IMR-90 (cell line): Measurements from ENCODE around the gene DPP10. TPM values are rescaled to one million over a fixed set of nuclear protein-coding genes. Genes with fewer than 3 reads are reported as not detected.

Experiments used
- ATAC-seq: fragments of 200-7000 bp; cut with Tn5 transposase; 2 replicates; pipeline ENCODE4 v1.9.1; 2020; ENCODE audit warnings: low read depth, mild to moderate bottlenecking, moderate library complexity
- BruUV-seq: library from RNA; stranded (reverse); fragments of 400-500 nt; replicated peaks from 2 replicates; lab custom pipeline; 2021; lab: Mats Ljungman, UMichigan
- CTCF ChIA-PET: fragments of 300-600 bp; formaldehyde crosslinking; extraction: SDS; loops from one replicate; lab custom pipeline; 2021; ENCODE audit warnings: antibody characterized with exemption; lab: Yijun Ruan, JAX
- POLR2A ChIA-PET: fragments of 300-600 bp; sonication (Branson Sonifier 250); formaldehyde crosslinking; loops from one replicate; lab custom pipeline; 2022; ENCODE audit warnings: antibody characterized with exemption; ENCODE audit not compliant: unreplicated experiment; lab: Charles Lee
- DNase-seq: peaks from one replicate; pipeline ENCODE4 v3.0.0; 2013
- H2AFZ ChIP-seq: replicated peaks from 2 replicates; pipeline ENCODE3; 2013; ENCODE audit warnings: low read length, mild to moderate bottlenecking; ENCODE audit not compliant: poor library complexity
- H2AK5ac ChIP-seq: 2 replicates; pipeline ENCODE4 v1.6.1; 2013; ENCODE audit warnings: low read depth, low read length, inconsistent platforms
- H2AK9ac ChIP-seq: replicated peaks from 2 replicates; pipeline ENCODE3; 2013; ENCODE audit warnings: mild to moderate bottlenecking, low read depth, low read length, moderate library complexity; ENCODE audit not compliant: poor library complexity
- H2BK120ac ChIP-seq: 2 replicates; pipeline ENCODE4 v1.6.1; 2013; ENCODE audit warnings: low read depth, low read length, inconsistent platforms
- H2BK15ac ChIP-seq: 3 replicates; pipeline ENCODE4 v1.6.1; 2013; ENCODE audit warnings: low read depth, low read length, inconsistent platforms
- H2BK20ac ChIP-seq: 2 replicates; pipeline ENCODE4 v1.6.1; 2013; ENCODE audit warnings: low read depth, mild to moderate bottlenecking, inconsistent platforms, low read length, moderate library complexity
- H2BK5ac ChIP-seq: 2 replicates; pipeline ENCODE4 v1.6.1; 2013; ENCODE audit warnings: mild to moderate bottlenecking, low read depth, low read length, inconsistent platforms; ENCODE audit not compliant: poor library complexity, severe bottlenecking
- H3K14ac ChIP-seq: replicated peaks from 2 replicates; pipeline ENCODE4 v1.6.1; 2013; ENCODE audit warnings: low read depth, low read length, inconsistent platforms
- H3K18ac ChIP-seq: 2 replicates; pipeline ENCODE4 v1.6.1; 2013; ENCODE audit warnings: low read depth, low read length, control low read depth
- H3K23ac ChIP-seq: 2 replicates; pipeline ENCODE4 v1.6.1; 2013; ENCODE audit warnings: low read depth, low read length, inconsistent platforms
- H3K27ac ChIP-seq: 2 replicates; pipeline ENCODE4 v1.5.1; 2013; ENCODE audit warnings: mild to moderate bottlenecking, control low read depth, low read length; ENCODE audit not compliant: insufficient read depth
- H3K27me3 ChIP-seq: 2 replicates; pipeline ENCODE4 v1.6.1; 2013; ENCODE audit warnings: low read length; ENCODE audit not compliant: control insufficient read depth, insufficient read depth
- H3K36me3 ChIP-seq: 2 replicates; pipeline ENCODE4 v1.6.1; 2013; ENCODE audit warnings: low read length, mixed read lengths; ENCODE audit not compliant: control insufficient read depth, insufficient read depth
- H3K4ac ChIP-seq: 2 replicates; pipeline ENCODE4 v1.6.1; 2013; ENCODE audit warnings: low read depth, low read length, inconsistent platforms
- H3K4me1 ChIP-seq: 2 replicates; pipeline ENCODE4 v1.6.1; 2013; ENCODE audit warnings: low read length, mixed read lengths; ENCODE audit not compliant: control insufficient read depth, insufficient read depth
- H3K4me2 ChIP-seq: 2 replicates; pipeline ENCODE4 v1.6.1; 2013; ENCODE audit warnings: low read depth, mild to moderate bottlenecking, control low read depth, low read length, moderate library complexity
- H3K4me3 ChIP-seq: 2 replicates; pipeline ENCODE4 v1.5.1; 2013; ENCODE audit warnings: low read depth, mild to moderate bottlenecking, control low read depth, low read length, moderate library complexity; ENCODE audit not compliant: insufficient read depth
- H3K56ac ChIP-seq: 2 replicates; pipeline ENCODE4 v1.6.1; 2013; ENCODE audit warnings: low read length, inconsistent platforms; ENCODE audit not compliant: insufficient read depth; ENCODE audit errors: extremely low read depth
- H3K79me1 ChIP-seq, 2 experiments: 2 replicates each; pipeline ENCODE4 v1.6.1; 2013; ENCODE audit warnings: low read length in 2 of 2, inconsistent platforms in 1 of 2, low read depth in 1 of 2
- H3K9ac ChIP-seq: 2 replicates; pipeline ENCODE4 v1.6.1; 2013; ENCODE audit warnings: low read depth, low read length, control low read depth
- H3K9me1 ChIP-seq: 2 replicates; pipeline ENCODE4 v1.6.1; 2013; ENCODE audit warnings: low read length, inconsistent platforms; ENCODE audit not compliant: insufficient read depth
- H3K9me3 ChIP-seq: 2 replicates; pipeline ENCODE4 v1.6.1; 2013; ENCODE audit warnings: low read length; ENCODE audit not compliant: control insufficient read depth, insufficient read depth
- H4K20me1 ChIP-seq: 2 replicates; pipeline ENCODE4 v1.6.1; 2013; ENCODE audit warnings: low read length, inconsistent platforms; ENCODE audit not compliant: insufficient read depth
- H4K5ac ChIP-seq: 2 replicates; pipeline ENCODE4 v1.6.1; 2013; ENCODE audit warnings: mild to moderate bottlenecking, low read depth, low read length, control low read depth
- H4K8ac ChIP-seq, 2 experiments: 2 replicates each; pipeline ENCODE4 v1.6.1; 2013; ENCODE audit warnings: low read depth in 2 of 2, low read length in 2 of 2, control low read depth in 1 of 2, inconsistent platforms in 1 of 2
- H4K91ac ChIP-seq: 2 replicates; pipeline ENCODE4 v1.6.1; 2013; ENCODE audit warnings: low read depth, low read length, inconsistent platforms; ENCODE audit not compliant: insufficient read depth
- BHLHE40 ChIP-seq: fragments of 150-350 bp; IDR thresholded peaks from 2 replicates; pipeline ENCODE4 v1.6.1; 2016; ENCODE audit warnings: mild to moderate bottlenecking, low read depth, low read length
- CEBPB ChIP-seq: IDR thresholded peaks from 2 replicates; pipeline ENCODE4 v1.6.1; 2012; ENCODE audit warnings: low read depth, low read length, improper control_type of control experiment
- CHD1 ChIP-seq: IDR thresholded peaks from 2 replicates; pipeline ENCODE4 v1.6.1; 2012; ENCODE audit warnings: low read depth, low read length, improper control_type of control experiment
- CTCF ChIP-seq: conservative IDR thresholded peaks from 2 replicates; pipeline ENCODE4 v1.5.1; 2012; ENCODE audit warnings: mild to moderate bottlenecking, low read depth, low read length, improper control_type of control experiment
- ELK1 ChIP-seq: fragments of 150-350 bp; IDR thresholded peaks from 2 replicates; pipeline ENCODE4 v1.6.1; 2016; ENCODE audit warnings: low read depth, mild to moderate bottlenecking, low read length, moderate library complexity, borderline replicate concordance
- FOS ChIP-seq: fragments of 150-350 bp; IDR thresholded peaks from 2 replicates; pipeline ENCODE4 v1.6.1; 2016; ENCODE audit warnings: low read depth, low read length
- MAFK ChIP-seq: IDR thresholded peaks from 2 replicates; pipeline ENCODE4 v1.6.1; 2012; ENCODE audit warnings: low read depth, low read length, improper control_type of control experiment
- MAZ ChIP-seq: IDR thresholded peaks from 2 replicates; pipeline ENCODE4 v1.6.1; 2012; ENCODE audit warnings: low read depth, mild to moderate bottlenecking, low read length, improper control_type of control experiment, moderate library complexity, borderline replicate concordance
- MXI1 ChIP-seq: IDR thresholded peaks from 2 replicates; pipeline ENCODE4 v1.6.1; 2012; ENCODE audit warnings: low read depth, mild to moderate bottlenecking, low read length, moderate library complexity, borderline replicate concordance
- NFE2L2 ChIP-seq: fragments of 150-350 bp; IDR thresholded peaks from 2 replicates; pipeline ENCODE4 v1.6.1; 2016; ENCODE audit warnings: low read depth, mild to moderate bottlenecking, low read length
- POLR2A ChIP-seq: IDR thresholded peaks from 2 replicates; pipeline ENCODE4 v1.6.1; 2012; ENCODE audit warnings: mild to moderate bottlenecking, low read depth, low read length
- RAD21 ChIP-seq: IDR thresholded peaks from 2 replicates; pipeline ENCODE4 v1.6.1; 2012; ENCODE audit warnings: low read length, improper control_type of control experiment
- RCOR1 ChIP-seq: IDR thresholded peaks from 2 replicates; pipeline ENCODE4 v1.6.1; 2012; ENCODE audit warnings: mild to moderate bottlenecking, low read length, improper control_type of control experiment; ENCODE audit not compliant: insufficient replicate concordance
- RFX5 ChIP-seq: IDR thresholded peaks from 2 replicates; pipeline ENCODE4 v1.8.0; 2012; ENCODE audit warnings: low read depth, mild to moderate bottlenecking, low read length, moderate library complexity
- SMC3 ChIP-seq: fragments of 150-350 bp; IDR thresholded peaks from 2 replicates; pipeline ENCODE4 v1.6.1; 2016; ENCODE audit warnings: low read depth, mild to moderate bottlenecking, antibody characterized with exemption, low read length, moderate library complexity
- USF2 ChIP-seq: fragments of 150-350 bp; IDR thresholded peaks from 2 replicates; pipeline ENCODE4 v1.6.1; 2017; ENCODE audit warnings: mild to moderate bottlenecking, antibody characterized with exemption, low read length, low read depth
- WGBS, 2 experiments: methylation state at CpG; one replicate each; pipeline versions ENCODE4 v1.1.5 to v1.1.7; 2013; ENCODE audit warnings: missing lambda C conversion rate in 2 of 2; ENCODE audit not compliant: insufficient read length in 1 of 2; ENCODE audit errors: extremely low coverage in 2 of 2; 5-methylcytosine and 5-hydroxymethylcytosine counted together
- dilution Hi-C: fragments of 300-500 bp; cut with HindIII; formaldehyde crosslinking; loops from one replicate; pipeline ENCODE4 v1.14.3; 2018; ENCODE audit warnings: low sequenced_read_pairs; ENCODE audit not compliant: unreplicated experiment
- in situ Hi-C: fragments of 300-500 bp; cut with MboI; formaldehyde crosslinking; loops from 3 replicates; pipeline ENCODE4 v1.14.3; 2019; ENCODE audit warnings: low sequenced_read_pairs, inconsistent platforms, mixed read lengths
- intact Hi-C: fragments of 100-400 bp; cut with micrococcal nuclease; formaldehyde crosslinking; loops from 2 replicates; pipeline ENCODE4 v1.10.0; 2022
- polyA plus RNA-seq, 3 experiments: library from polyadenylated mRNA; depleted of rRNA; stranded (reverse); fragments of >200 nt; gene quantifications; 2 replicates each; pipeline ENCODE4 v1.2.3, GENCODE V29; 2012; ENCODE audit warnings: low replicate concordance in 1 of 3
- total RNA-seq: library from RNA; depleted of rRNA; stranded (reverse); fragments of >200 nt; gene quantifications from 2 replicates; pipeline ENCODE4 v1.2.3, GENCODE V29; 2012

DPP10 gene
- total and polyA plus RNA-seq, 2 of the 4 experiments (the other 2 are of a cell fraction), result not detected

GRCh38 chr2:115541814-115542213 lies 1099.4 kb downstream of the DPP10 start:
- no peak overlapping the region for H3K23ac ChIP-seq
- no peak overlapping the region for H3K18ac ChIP-seq
- no peak overlapping the region for H3K14ac ChIP-seq
- no peaks in the 10 kb centered on the region for H3K4me1 ChIP-seq
- no peak overlapping the region for H2AK9ac ChIP-seq
- peaks cover 6% of the 10 kb centered on the region for H3K9me3 ChIP-seq
- H3K56ac ChIP-seq, result no peak overlapping the region
- no peak overlapping the region for H4K91ac ChIP-seq
- H2BK120ac ChIP-seq, result no peak overlapping the region
- H4K20me1 ChIP-seq, result no peaks in the 10 kb centered on the region
- H2AK5ac ChIP-seq, result no peak overlapping the region
- POLR2A ChIA-PET, result no interaction called here
- no TSS peak for BruUV-seq
- no peak overlapping the region for H3K9ac ChIP-seq
- WGBS, 2 experiments, result no CpG with 5 or more reads among the region's 4 CpGs
- no peak overlapping the region for H3K4me2 ChIP-seq
- no peak overlapping the region for H3K4ac ChIP-seq
- no peaks in the 10 kb centered on the region for H3K9me1 ChIP-seq
- in situ Hi-C loops (no loop called here), intact Hi-C loops (no loop called here), dilution Hi-C loops (no loop called here)
- no peaks in the 10 kb centered on the region for H3K27me3 ChIP-seq
- no peak overlapping the region for H4K5ac ChIP-seq
- CTCF ChIA-PET, result no interaction called here
- no peak overlapping the region for H2BK5ac ChIP-seq
- H2AFZ ChIP-seq, result no peak overlapping the region
- H4K8ac ChIP-seq, result no peak overlapping the region
- H3K79me1 ChIP-seq, result no peaks in the 10 kb centered on the region
- no peaks in the 10 kb centered on the region for H3K36me3 ChIP-seq
- DNase-seq (no peak), ATAC-seq (no peak)
- H2BK20ac ChIP-seq, result no peak overlapping the region
- no peak overlapping the region for H3K27ac ChIP-seq
- no peak overlapping the region for H3K4me3 ChIP-seq
- no peak overlapping the region for H2BK15ac ChIP-seq
- TF ChIP-seq CTCF (no peak), MAFK (no peak), RAD21 (no peak), MAZ (no peak), CEBPB (no peak), POLR2A (no peak), RCOR1 (no peak), USF2 (no peak), ELK1 (no peak), RFX5 (no peak), NFE2L2 (no peak), FOS (no peak), BHLHE40 (no peak), MXI1 (no peak), SMC3 (no peak), CHD1 (no peak)
